Endothelial cell of umbilical vein (primary cell): Measurements from ENCODE around the gene SLC23A2. TPM values are rescaled to one million over a fixed set of nuclear protein-coding genes. Genes with fewer than 3 reads are reported as not detected.

Experiments used
- BruUV-seq: library from RNA; stranded (reverse); fragments of 400-500 nt; replicated peaks from 2 replicates; lab custom pipeline; 2021; lab: Mats Ljungman, UMichigan
- CTCF ChIA-PET: fragments of 300-600, 350-600 bp; sonication (Branson Sonifier 250); formaldehyde crosslinking; loops from one replicate; lab custom pipeline; 2021; ENCODE audit warnings: antibody characterized with exemption, inconsistent platforms; lab: Charles Lee
- POLR2A ChIA-PET: fragments of 300-600, 350-600 bp; sonication (Branson Sonifier 250); formaldehyde crosslinking; loops from one replicate; lab custom pipeline; 2021; ENCODE audit warnings: antibody characterized with exemption, inconsistent platforms; lab: Charles Lee
- DNase-seq: peaks from one replicate; pipeline ENCODE4 v3.0.0-alpha.2; 2011; ENCODE audit warnings: low read depth, low spot score
- FAIRE-seq: peaks from 2 replicates; lab custom pipeline; 2011; peaks lifted over from hg19 to GRCh38; lab: Jason Lieb, UNC
- H2AFZ ChIP-seq: 2 replicates; pipeline ENCODE4 v1.6.0; 2012; ENCODE audit warnings: low read depth, low read length, control low read depth, inconsistent platforms
- H3K27ac ChIP-seq: 2 replicates; pipeline ENCODE4 v1.5.1; 2011; ENCODE audit warnings: low read depth, mild to moderate bottlenecking, control low read depth, low read length, moderate library complexity; ENCODE audit not compliant: insufficient read depth
- H3K27me3 ChIP-seq, 2 experiments: 2 replicates each; pipeline versions ENCODE4 v1.6.0 to v1.6.1; 2011; ENCODE audit warnings: low read length in 2 of 2, mixed read lengths in 1 of 2; ENCODE audit not compliant: control insufficient read depth in 2 of 2, insufficient read depth in 2 of 2
- H3K36me3 ChIP-seq, 2 experiments: 2 replicates in 1 of 2; 3 replicates in 1 of 2; pipeline ENCODE4 v1.5.1; 2011; ENCODE audit warnings: low read length in 2 of 2, mild to moderate bottlenecking in 1 of 2, moderate library complexity in 1 of 2; ENCODE audit not compliant: control insufficient read depth in 2 of 2, insufficient read depth in 2 of 2; ENCODE audit errors: extremely low read depth in 1 of 2
- H3K4me1 ChIP-seq: 3 replicates; pipeline ENCODE4 v1.5.1; 2011; ENCODE audit warnings: mild to moderate bottlenecking, low read length; ENCODE audit not compliant: control insufficient read depth, insufficient read depth; ENCODE audit errors: extremely low read depth
- H3K4me2 ChIP-seq: 2 replicates; pipeline ENCODE4 v1.6.1; 2011; ENCODE audit warnings: low read length, control low read depth, mixed read lengths; ENCODE audit not compliant: insufficient read depth
- H3K4me3 ChIP-seq, 3 experiments: fragments of 200-600 bp in 1 of 3; sonication (generic), shearing (Covaris generic) in 1 of 3; replicated peaks in 1 of 3; 2 replicates each; pipeline ENCODE4 v1.5.1; 2011 to 2016; ENCODE audit warnings: control low read depth in 3 of 3, low read length in 3 of 3, mild to moderate bottlenecking in 2 of 3, inconsistent platforms in 1 of 3, low read depth in 1 of 3, moderate library complexity in 1 of 3; ENCODE audit not compliant: insufficient read depth in 1 of 3
- H3K79me2 ChIP-seq: 2 replicates; pipeline ENCODE4 v1.6.0; 2012; ENCODE audit warnings: low read length, inconsistent platforms; ENCODE audit not compliant: control insufficient read depth, insufficient read depth
- H3K9ac ChIP-seq: replicated peaks from 2 replicates; pipeline ENCODE3; 2011; ENCODE audit warnings: low read length, control low read depth; ENCODE audit not compliant: insufficient read depth; ENCODE audit errors: extremely low read depth
- H3K9me1 ChIP-seq: replicated peaks from 3 replicates; pipeline ENCODE4 v1.6.0; 2011; ENCODE audit warnings: mild to moderate bottlenecking, low read length; ENCODE audit not compliant: control insufficient read depth, insufficient read depth; ENCODE audit errors: extremely low read depth
- H3K9me3 ChIP-seq: replicated peaks from 2 replicates; pipeline ENCODE4 v1.5.1; 2012; ENCODE audit warnings: low read length, inconsistent platforms; ENCODE audit not compliant: control insufficient read depth, insufficient read depth
- H4K20me1 ChIP-seq: replicated peaks from 2 replicates; pipeline ENCODE3; 2011; ENCODE audit warnings: mild to moderate bottlenecking, low read length; ENCODE audit not compliant: control insufficient read depth, insufficient read depth; ENCODE audit errors: extremely low read depth
- EZH2 ChIP-seq: IDR thresholded peaks from 2 replicates; pipeline ENCODE4 v1.6.1; 2012; ENCODE audit warnings: borderline replicate concordance, low read depth, mild to moderate bottlenecking, moderate library complexity, low read length, inconsistent platforms; ENCODE audit not compliant: severe bottlenecking
- FOS ChIP-seq: IDR thresholded peaks from 2 replicates; pipeline ENCODE4 v1.6.1; 2011; ENCODE audit warnings: mild to moderate bottlenecking, low read length, moderate library complexity, borderline replicate concordance; ENCODE audit not compliant: insufficient read depth
- GATA2 ChIP-seq: IDR thresholded peaks from 2 replicates; pipeline ENCODE4 v1.7.0; 2011; ENCODE audit warnings: low read depth, mild to moderate bottlenecking, moderate library complexity, mixed read lengths, low read length; ENCODE audit not compliant: insufficient read length, insufficient read depth
- JUN ChIP-seq: IDR thresholded peaks from 2 replicates; pipeline ENCODE4 v1.6.1; 2011; ENCODE audit warnings: borderline replicate concordance, low read depth; ENCODE audit not compliant: insufficient read length, insufficient read depth
- MYC ChIP-seq: IDR thresholded peaks from one replicate; pipeline ENCODE4 v1.6.1; 2011; ENCODE audit warnings: mild to moderate bottlenecking, low read depth, low read length
- POLR2A ChIP-seq: IDR thresholded peaks from 2 replicates; pipeline ENCODE4 v1.6.1; 2012; ENCODE audit warnings: low read depth, mild to moderate bottlenecking, control low read depth, low read length
- POLR2AphosphoS5 ChIP-seq: IDR thresholded peaks from 2 replicates; pipeline ENCODE4 v1.6.1; 2012; ENCODE audit warnings: low read depth, mild to moderate bottlenecking, control low read depth, low read length, moderate library complexity; ENCODE audit not compliant: insufficient read depth
- dilution Hi-C: fragments of 300-500 bp; cut with MboI; formaldehyde crosslinking; loops from one replicate; pipeline ENCODE4 v1.15.0; 2019; ENCODE audit warnings: low sequenced_read_pairs; ENCODE audit not compliant: extremely low pct_ligation_motif_present
- intact Hi-C: fragments of 100-400 bp; cut with micrococcal nuclease; formaldehyde crosslinking; loops from one replicate; pipeline ENCODE4 v1.10.0; 2022
- polyA plus RNA-seq, 4 experiments: library from polyadenylated mRNA; depleted of rRNA in 3 of 4; stranded (reverse) in 3 of 4; unstranded in 1 of 4; fragments of >200 nt; gene quantifications; 2 replicates each; pipeline versions ENCODE4 v1.2.1 to v1.2.3, GENCODE V29; 2011 to 2012; ENCODE audit warnings: missing spikeins in 1 of 4
- total RNA-seq: library from RNA; stranded (reverse); gene quantifications from 2 replicates; pipeline ENCODE4 v1.2.3, GENCODE V29; 2021
- TF ChIP-seq, protein P1 (sequence below), 2 donors: IDR thresholded peaks; 1 replicate in 1 of 2; 2 replicates in 1 of 2; pipeline ENCODE4 v1.5.1; 2011; ENCODE audit warnings: low read length in 2 of 2, mild to moderate bottlenecking in 2 of 2, moderate library complexity in 2 of 2, control low read depth in 1 of 2, inconsistent platforms in 1 of 2, low read depth in 1 of 2; ENCODE audit not compliant: insufficient read depth in 1 of 2; ENCODE audit errors: extremely low read depth in 1 of 2
- TF ChIP-seq, protein P2 (sequence below): IDR thresholded peaks from 2 replicates; pipeline ENCODE4 v1.6.1; 2011; ENCODE audit not compliant: insufficient read depth, insufficient read length

Gene SLC23A2
- total and polyA plus RNA-seq, 2 donors (not counting 3 experiments of a cell fraction or from before 2014, with no cell fraction given), result 24.4 to 24.5 TPM

DNA sequence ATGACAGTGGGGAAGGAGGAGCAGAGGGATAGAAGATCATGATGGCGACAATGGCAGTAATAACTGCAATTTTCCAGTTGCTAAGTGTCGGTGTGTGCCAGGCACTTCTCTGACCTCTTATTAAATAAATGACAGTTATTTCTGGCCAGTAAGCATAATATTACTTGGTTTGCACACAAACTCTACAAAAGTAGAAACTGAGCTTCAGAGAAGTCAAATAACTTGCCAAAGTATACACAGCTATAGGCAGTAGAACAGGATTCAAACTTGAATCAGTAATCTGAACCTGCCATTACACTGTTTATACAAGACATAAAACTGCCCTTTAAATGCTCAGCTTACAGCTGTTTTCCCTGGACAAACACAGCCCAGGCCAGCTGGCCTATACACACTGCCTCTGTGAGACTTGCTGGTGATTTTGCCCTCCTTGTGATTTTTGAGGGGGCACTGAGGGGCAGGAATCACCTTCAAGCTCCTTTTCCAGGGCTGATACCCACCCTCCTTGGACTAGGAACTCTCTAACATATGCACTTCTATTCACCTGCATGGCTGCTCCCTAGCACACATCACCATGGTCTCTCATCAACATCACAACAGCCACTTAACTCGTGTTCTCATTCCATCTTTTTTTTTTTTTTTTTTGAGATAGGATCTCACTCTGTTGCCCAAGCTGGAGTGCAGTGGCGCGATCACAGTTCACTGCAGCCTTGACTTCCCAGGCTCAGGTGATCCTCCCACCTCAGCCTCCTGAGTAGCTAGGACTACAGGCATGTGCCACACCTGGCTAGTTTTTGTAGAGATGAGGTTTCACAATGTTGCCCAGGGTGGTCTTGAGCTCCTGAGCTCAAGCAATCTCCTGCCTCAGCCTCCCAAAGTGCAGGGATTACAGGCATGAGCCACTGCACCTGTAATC lies 63.6 kb downstream of the SLC23A2 start:
- Histone ChIP-seq H4K20me1 (no peaks in the 10 kb centered on the region), H3K4me2 (no peak overlapping the region), H3K9me1 (no peaks in the 10 kb centered on the region), H3K9ac (no peak overlapping the region), H3K27me3 (no peaks in the 10 kb centered on the region), H3K36me3 (no peaks in the 10 kb centered on the region), H3K9me3 (no peaks in the 10 kb centered on the region), H3K4me3 (no peak overlapping the region), H2AFZ (no peak overlapping the region), H3K4me1 (no peaks in the 10 kb centered on the region), H3K79me2 (no peaks in the 10 kb centered on the region), H3K27ac (no peak overlapping the region)
- TF ChIP-seq MYC (no peak), JUN (no peak), POLR2A (no peak), POLR2AphosphoS5 (no peak), EZH2 (no peak), GATA2 (no peak), FOS (no peak)
- TF ChIP-seq, protein P1, sequence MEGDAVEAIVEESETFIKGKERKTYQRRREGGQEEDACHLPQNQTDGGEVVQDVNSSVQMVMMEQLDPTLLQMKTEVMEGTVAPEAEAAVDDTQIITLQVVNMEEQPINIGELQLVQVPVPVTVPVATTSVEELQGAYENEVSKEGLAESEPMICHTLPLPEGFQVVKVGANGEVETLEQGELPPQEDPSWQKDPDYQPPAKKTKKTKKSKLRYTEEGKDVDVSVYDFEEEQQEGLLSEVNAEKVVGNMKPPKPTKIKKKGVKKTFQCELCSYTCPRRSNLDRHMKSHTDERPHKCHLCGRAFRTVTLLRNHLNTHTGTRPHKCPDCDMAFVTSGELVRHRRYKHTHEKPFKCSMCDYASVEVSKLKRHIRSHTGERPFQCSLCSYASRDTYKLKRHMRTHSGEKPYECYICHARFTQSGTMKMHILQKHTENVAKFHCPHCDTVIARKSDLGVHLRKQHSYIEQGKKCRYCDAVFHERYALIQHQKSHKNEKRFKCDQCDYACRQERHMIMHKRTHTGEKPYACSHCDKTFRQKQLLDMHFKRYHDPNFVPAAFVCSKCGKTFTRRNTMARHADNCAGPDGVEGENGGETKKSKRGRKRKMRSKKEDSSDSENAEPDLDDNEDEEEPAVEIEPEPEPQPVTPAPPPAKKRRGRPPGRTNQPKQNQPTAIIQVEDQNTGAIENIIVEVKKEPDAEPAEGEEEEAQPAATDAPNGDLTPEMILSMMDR (IDR thresholded peaks at IDR 0.05; ENCODE audit: extremely low read depth in 1 of 2, insufficient read depth in 1 of 2, low read depth in 1 of 2, low read length in 2 of 2), result no peak
- TF ChIP-seq, protein P2, sequence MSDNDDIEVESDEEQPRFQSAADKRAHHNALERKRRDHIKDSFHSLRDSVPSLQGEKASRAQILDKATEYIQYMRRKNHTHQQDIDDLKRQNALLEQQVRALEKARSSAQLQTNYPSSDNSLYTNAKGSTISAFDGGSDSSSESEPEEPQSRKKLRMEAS, result no peak
- ChIA-PET POLR2A (no interaction called here), CTCF (interaction anchor here (0.7 to 1.3 kb wide), 3 partner anchors 10 to 20 kb away, joined by 3 to 5 read pairs (median 4); no protein-coding TSS in a partner anchor)
- dilution Hi-C loops (no loop called here), intact Hi-C loops (no loop called here)
- peak; percentile 52 for DNase-seq
- FAIRE-seq, result no peak
- no TSS peak for BruUV-seq
